Left colon (tissue), 2 donors: ENCODE data around the gene PAFAH2. TPM values are rescaled to one million over a fixed set of nuclear protein-coding genes. Genes with fewer than 3 reads are reported as not detected.
A peak's percentile ranks its signal among the peaks of the same experiment; 100 is the strongest.

Experiments used
- ATAC-seq: fragments of 200-7000 bp; cut with Tn5 transposase; one replicate; pipeline ENCODE4 v1.9.1; 2020; ENCODE audit warnings: mild to moderate bottlenecking, moderate library complexity
- DNase-seq, 2 donors: peaks; one replicate each; pipeline ENCODE4 v3.0.0-alpha.2; 2020
- intact Hi-C, 2 donors: fragments of 100-400 bp; cut with DNase I in 1 of 2; cut with micrococcal nuclease in 1 of 2; formaldehyde crosslinking; loops; one replicate each; pipeline versions ENCODE4 v1.11.2 to v1.14.0; 2022; cut with DNase I, micrococcal nuclease
- long read RNA-seq: library from polyadenylated mRNA; unstranded; transcript quantifications from one replicate; pipeline ENCODE4 v2.0.0, GENCODE V29; 2021
- total RNA-seq, 2 donors: library from RNA; stranded (reverse); fragmentation: NEBNext Ultra II Directional; extraction: Animal tissue kit (Norgen Biotek cat#: 25700); gene quantifications; one replicate each; pipeline ENCODE4 v1.2.1, GENCODE V29; 2021
- donor health status: DM: no; HTN: no; CAD: no.
- donor health status: DM: yes; HTN: yes; CAD: no.

PAFAH2 gene
- 10 to 100 TPM; 49.2 to 51.9 TPM for total RNA-seq
- long read RNA-seq, transcript PAFAH2-201 (11 exons, 3,581 nt): major isoform, 84 of 118 reads
- long read RNA-seq, partial matches to known transcripts: 8 of 118 reads
- long read RNA-seq, other reads (novel, unspliced or antisense): 24 of 118 reads

DNA sequence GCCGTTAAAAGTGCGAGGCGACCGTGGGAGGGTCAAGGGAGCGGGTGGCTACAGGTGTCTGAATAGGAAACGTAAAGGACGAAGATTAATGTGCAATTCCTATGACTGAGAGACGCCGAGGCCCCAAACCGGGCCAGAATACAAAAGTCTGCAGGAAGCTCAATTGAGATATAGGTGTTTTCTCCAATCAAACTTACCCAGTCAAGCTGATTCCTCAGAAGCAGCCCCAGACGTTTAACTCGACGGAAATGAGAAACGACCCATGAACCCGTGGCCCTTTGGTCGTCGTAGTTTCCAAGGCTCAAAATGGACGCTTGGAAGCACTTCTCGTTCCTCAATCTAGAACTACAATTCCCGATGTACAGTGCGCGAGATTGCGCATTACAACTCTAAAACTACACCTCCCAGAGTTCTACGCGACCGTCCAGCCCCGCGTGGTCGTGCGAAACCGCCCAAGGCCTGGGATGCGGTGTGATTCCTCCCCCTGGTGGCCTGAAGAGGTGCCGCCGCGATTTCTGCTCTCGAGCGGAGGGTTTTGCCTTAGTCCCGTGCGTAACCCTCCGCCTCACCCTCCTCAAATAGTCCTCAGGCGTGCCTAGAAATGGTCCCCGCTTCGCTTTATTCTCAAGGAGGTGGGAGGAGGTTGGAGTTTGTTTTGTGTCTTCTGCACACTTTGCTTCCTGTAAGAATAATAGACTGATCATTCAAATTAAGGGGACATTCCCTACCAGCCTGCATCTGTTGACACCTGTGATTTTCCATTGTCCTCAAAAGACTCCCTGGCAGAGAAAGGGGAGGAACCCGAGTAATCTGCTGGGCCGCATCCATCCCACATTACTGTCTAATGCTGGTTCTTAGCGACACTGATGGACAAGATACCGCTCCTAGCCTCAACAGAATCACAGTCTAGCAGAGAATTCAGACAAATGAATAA, at the start of gene PAFAH2:
Gene PAFAH2 (minus strand): TSS at position 236 of the 934 bp plus-strand sequence. CDS start 7,247 bp downstream, outside the sequence.
- ATAC-seq (peak; percentile 96), DNase-seq (peak; percentile 97 to 98)
- intact Hi-C loops: loop anchor here (5.0 kb wide), 1 partner anchor 101 kb away; no protein-coding TSS in a partner anchor

DNA sequence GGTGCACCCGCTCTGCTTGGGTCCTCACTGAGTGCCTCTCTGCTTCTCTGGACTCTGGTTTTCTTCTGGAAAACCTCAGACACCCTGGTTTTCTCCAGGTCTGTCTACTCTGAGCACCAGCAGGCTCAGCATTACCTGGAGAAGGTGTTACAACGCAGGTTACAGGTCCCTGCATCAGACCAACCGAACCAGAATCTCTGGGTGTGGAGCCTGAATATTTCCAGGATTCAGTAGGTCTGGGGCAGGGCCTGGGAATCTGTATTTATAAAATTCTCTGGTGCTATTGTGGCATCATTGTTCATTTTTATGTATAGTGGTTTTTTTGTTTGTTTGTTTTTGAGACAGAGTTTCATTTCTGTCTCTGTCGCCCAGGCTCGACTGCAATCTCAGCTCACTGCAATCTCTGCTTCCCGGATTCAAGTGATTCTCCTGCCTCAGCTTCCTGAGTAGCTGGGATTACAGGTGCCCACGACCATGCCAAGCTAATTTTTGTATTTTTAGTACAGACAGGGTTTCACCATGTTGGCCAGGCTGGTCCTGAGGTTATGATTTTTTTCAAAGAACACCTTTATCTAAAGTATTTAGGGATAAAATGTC, 49.5 kb upstream of the PAFAH2 start:
- intact Hi-C loops: no loop called here
- DNase-seq (no peak), ATAC-seq (no peak)

DNA sequence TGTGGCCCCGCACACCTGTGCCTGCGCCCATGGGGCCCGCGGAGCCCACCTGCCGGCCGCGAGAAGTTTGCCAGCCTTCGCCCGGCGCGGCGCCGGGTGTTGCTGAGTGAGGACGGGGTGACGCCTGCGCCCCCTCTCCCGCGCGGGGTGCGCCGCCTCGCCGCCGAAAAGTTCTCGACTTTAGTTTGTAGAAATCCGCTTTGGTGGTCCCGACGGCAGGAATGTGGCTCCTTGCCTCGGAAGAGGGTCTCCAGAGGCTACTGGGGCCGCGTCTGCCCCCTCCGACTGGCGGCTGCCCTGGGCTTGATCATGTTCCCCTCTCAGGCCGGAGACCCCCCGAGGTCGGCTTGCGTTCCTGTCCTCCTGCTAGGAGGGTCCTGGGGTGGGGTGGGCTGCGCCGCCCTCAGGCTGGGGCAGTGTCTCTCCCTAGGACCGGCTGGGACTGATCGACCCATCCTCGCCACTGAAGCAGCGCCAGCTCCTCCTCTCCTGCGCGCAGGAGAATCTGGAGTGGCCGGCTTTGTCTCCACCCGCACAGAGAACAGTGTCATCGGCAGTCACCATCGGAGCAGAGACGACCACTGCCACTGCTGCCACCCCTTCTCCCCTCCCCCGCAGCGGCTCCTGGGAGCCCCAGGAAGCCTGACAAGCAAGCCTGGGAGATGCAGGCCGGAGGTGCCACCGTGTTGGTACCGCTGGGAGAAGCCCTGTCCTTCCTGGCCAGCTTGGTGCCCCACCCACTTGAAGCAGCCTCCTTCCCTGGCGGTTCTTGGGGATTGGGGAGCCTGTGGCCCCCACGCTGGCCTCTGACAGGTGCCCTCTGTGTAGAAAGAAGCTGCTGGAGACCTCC, 48.6 kb upstream of the PAFAH2 start:
- no peak for ATAC-seq
- intact Hi-C loops: no loop called here
- no peak for DNase-seq

DNA sequence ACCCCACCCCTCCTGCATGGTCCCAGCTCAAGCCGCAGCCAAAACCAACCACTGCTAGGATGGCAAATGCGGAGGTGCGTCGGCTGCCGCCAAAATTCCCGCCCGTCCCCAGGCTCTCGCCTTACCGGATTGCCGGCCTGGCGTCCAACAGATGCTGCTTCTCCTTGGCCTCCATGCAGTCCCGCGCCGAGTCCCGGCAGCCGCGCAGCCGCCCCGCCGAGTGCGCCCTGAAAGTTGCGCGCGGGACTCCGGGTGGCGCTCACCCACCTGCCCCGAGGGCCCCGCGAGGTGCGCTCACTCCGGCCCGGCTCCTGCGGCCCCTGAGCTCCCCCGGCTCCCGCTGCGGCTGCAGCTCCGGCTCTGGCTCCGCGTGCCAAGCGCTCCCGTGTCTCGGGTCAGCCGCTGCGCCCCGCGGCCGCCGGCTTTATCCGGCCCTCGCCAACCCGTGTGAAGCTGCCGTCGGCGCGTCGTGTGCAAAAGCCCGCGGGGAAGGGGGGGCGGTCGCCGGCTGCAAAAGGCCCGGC, 47.9 kb upstream of the PAFAH2 start, which contains the start of gene SLC30A2:
Gene SLC30A2 (minus strand): TSS at position 397 of the 524 bp plus-strand sequence. CDS start 222 bp downstream, at position 175.
- intact Hi-C loops: no loop called here
- ATAC-seq: peak; percentile 7
- peak in 1 of 2 donors; percentile 15 for DNase-seq

DNA sequence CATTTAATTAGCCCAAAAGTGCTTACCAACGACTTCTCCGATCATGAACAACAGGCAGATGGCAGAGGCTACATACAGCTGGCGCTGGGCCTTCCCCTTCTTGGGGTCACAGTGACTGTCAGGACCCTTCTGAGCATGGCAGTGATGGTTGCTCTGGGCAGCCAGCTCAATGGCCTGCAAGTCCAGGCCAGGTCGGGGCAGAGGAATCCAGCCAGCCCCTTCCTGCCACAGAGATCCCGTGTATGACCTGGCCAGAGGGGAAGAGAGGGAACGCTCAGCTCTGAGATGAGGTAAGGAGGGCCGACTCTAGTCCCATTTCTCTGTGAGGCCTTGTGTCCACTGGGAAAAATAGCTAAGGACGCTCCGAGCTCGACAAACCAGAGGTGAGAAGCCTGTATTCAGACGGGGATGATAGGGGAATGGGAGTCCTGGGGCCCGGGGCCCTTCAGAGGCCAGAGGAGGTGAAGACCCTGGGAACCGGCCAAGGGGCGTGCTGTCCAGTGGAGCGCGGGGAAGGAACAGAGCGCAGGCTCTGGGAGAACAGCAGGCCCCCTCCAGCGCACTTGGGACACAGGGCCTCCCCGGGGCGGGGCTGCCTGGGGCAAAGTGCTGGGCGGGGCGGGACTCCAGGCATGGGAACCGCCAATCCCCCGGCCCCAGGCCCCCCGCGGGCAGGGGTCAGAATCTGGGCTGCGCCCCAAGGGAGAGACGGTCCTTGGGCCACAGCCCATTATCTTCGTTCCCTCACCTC, 47.3 kb upstream of the PAFAH2 start:
- no peak for ATAC-seq
- peak in 1 of 2 donors; percentile 19 for DNase-seq
- intact Hi-C loops: no loop called here

DNA sequence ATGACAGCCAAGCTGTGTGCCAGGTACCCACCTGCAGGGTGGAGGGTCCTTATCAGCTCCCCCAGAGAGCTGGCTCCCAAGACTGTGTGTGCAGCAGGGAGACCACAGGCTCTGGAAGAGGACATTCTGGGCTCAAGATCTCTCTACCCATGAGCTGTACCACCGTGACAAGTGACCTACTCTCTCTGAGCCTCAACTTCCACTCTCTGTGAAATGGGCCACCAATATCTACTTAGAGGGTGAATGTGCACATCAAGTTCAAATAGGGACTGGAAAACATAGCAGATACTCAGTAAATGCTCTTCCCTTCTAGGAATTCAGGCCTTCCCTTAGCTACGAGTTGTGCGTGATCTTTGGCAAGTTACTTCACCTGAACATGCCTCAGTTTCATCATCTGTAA, 46.6 kb upstream of the PAFAH2 start:
- ATAC-seq: no peak
- no peak for DNase-seq
- intact Hi-C loops: no loop called here

DNA sequence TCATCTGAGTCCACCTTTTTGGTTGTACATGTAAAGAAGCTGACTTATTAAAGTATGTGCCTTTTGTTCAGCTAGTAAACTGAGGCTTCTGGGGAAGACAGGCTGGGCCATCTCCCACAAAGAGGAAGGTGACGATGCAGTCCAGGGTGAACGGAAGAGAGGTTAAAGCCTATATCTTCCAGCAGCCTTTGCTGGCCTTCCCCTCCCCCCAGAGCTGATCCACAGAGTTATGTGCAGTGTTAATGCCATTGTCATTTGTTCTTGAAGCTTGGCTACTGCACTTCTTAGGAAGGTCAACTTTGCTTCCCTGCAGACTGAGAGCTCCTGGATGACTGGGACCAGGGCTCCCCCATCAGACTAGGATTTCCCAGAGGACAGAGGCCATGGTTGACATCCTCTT, 45.9 kb upstream of the PAFAH2 start:
- intact Hi-C loops: no loop called here
- no peak for ATAC-seq
- DNase-seq: no peak

DNA sequence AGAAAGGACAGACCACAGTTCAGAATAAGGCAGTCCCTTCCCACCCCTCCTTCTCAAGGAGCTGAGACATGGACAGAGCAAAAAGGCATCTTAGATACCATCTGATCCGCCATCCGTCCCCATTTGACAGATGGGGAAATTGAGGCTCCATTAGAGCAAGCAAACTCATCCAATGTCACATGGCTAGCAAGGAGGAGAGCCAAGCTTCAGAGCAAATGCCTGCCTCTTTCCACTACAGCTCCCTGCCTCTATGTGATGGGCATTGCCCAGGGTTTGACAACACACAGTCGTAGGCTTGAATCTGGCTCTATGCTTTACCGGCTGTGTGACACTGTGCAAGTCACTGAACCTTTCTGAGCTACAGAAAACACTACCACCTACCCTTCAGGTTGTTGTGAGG, 44.1 kb upstream of the PAFAH2 start:
- no peak for ATAC-seq
- intact Hi-C loops: no loop called here
- DNase-seq: no peak

DNA sequence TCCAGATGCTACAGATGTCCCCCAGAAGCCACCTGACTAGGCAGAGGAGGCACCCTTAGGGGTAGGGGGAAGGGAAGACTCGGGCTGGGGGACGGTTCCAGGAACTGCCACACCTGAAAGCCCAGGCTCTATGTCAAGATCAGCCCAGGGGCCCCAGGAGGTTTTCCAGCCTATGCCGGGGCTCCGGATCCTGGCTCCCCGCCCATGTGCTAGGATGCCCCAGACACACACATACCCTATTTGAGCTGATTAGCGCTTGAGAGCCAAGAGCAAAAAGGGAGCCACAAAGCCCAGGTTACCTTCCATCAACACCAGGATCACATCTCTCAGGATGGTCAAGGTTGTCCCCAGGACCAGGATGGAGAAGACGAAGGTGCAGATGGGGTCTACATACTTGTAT, 43.5 kb upstream of the PAFAH2 start:
- DNase-seq (no peak), ATAC-seq (no peak)
- intact Hi-C loops: no loop called here

DNA sequence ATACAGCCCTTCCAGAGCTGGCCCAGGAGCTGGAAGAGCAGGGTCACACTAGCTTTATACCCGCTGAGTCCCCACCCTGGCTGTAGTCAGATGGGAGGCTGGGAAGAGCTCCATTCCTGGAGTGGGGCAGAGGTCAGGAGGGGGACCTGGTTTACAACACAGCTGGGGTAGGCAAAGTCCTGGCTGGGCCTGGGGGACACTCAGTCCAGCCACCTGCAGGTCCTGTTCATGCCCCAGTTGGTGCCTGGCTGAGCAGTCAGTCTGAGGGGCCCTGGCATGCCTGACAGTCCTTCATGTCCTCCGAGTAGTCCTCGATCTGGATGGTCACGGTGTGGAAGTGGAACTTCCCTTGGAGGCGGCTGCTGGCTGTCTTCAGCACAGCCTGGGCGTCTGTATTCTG, 41.0 kb upstream of the PAFAH2 start:
- intact Hi-C loops: loop anchor here in 1 of 2 donors (5.0 kb wide), 1 partner anchor 108 kb away; no protein-coding TSS in a partner anchor
- DNase-seq (no peak), ATAC-seq (no peak)

DNA sequence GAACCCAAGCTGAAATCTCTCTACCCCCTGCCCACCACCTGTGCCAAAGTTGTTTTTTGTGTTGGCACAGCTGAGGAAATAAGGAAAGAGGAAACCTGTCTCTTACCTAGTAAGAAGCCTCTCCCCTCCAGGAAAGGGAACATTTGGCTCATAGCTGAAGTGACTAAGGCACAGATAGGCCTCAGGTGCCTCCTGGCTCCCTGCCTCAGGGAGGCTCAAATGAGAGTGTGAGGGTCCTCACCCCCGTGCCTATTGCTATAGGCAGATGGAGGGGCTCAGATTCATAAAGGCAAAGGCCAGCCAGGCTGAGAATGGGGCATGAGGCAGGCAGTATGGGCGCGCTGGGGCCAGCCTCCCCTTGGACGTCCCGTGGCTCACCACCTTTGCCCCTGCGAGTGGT, 40.6 kb upstream of the PAFAH2 start:
- intact Hi-C loops: loop anchor here in 1 of 2 donors (5.0 kb wide), 1 partner anchor 109 kb away; no protein-coding TSS in a partner anchor
- DNase-seq: no peak
- no peak for ATAC-seq

DNA sequence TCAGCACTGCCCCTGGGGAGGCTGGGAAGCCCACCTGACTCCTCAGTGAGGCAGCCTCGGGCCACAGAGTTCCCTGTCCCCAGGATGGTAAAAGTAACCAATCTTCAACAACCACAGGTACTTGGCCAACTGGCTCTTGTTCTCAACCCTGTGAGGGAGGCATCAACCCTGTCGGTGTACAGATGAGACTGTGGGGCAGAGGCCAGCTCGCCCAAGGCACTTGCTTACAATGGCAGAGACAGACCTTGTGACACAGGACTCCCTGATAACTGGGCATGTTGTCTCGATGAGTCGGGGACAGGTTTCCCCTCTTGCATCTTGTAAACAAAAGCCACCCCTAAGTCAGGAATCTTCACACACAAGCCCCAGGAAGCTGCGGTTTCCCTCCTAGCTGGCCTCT, 40.0 kb upstream of the PAFAH2 start:
- DNase-seq: no peak
- intact Hi-C loops: loop anchor here in 1 of 2 donors (5.0 kb wide), 1 partner anchor 109 kb away; no protein-coding TSS in a partner anchor
- no peak for ATAC-seq

DNA sequence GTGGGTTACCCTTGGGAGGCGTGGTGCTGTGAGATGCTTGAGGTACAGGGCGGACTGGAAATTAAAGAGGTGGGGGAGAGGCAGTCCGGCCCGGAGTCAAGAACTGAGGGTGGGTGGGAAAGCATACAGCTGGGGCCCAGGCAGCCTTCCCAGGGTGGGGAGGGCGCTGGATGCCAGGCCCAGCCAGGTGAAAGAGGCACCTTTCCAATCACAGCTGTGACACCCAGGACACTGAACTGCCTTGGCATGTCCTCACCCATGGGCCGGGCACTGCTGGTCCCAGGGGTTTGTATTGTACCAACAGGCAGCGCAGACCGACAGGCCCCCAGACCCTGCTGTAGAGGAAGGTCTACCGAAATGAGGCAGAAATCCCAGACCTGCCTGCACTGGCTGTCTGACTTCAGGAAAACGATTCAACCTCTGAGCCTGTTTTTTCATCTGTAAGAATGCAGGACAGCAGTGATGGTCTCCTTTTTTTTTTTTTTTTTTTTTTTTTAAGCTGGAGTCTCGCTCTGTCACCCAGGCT, 39.0 kb upstream of the PAFAH2 start:
- no peak for ATAC-seq
- intact Hi-C loops: loop anchor here in 1 of 2 donors (5.0 kb wide), 1 partner anchor 110 kb away; no protein-coding TSS in a partner anchor
- no peak for DNase-seq

DNA sequence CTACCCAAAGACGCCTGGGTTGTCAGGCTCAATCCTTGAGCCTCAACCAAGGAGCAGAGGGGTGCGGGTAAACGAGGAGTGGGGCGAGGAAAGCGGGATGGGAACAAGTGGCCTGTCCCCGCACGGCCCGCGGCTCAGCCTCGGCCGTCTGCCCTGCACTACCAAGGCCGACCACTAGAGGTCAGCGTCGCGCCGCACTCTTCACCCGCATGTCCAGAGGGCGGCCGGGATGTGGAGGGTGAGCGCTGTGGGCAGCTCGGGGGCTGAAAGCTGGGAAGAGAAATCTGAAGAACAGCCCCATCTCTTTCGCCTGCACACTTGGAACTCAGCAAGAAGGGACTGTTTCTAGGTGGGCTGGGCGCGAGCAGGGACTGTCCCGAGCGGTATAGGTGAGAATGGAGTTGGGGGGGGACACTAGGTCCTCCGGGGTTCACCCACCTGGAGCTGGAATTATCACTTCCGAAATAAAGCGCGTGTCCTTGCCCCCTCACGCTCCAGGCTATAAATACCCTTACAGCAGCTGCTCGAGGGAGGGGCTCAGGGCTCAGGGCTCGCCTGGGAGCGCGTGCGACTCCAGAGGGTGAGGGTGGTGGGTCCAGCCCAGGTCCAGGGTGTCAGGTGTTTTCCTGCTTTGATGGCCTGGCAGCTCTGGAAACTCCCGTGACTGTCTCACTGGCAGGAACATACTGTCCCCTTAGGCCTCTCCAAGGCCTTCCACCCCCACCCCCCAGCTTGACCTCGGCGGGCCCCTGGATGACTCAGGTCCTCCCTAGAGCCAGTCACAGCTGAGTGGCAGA, 38.3 kb upstream of the PAFAH2 start:
- ATAC-seq (peak; percentile 89), DNase-seq (peak; percentile 57 to 87)
- intact Hi-C loops: loop anchor here in 1 of 2 donors (5.0 kb wide), 1 partner anchor 111 kb away; no protein-coding TSS in a partner anchor

DNA sequence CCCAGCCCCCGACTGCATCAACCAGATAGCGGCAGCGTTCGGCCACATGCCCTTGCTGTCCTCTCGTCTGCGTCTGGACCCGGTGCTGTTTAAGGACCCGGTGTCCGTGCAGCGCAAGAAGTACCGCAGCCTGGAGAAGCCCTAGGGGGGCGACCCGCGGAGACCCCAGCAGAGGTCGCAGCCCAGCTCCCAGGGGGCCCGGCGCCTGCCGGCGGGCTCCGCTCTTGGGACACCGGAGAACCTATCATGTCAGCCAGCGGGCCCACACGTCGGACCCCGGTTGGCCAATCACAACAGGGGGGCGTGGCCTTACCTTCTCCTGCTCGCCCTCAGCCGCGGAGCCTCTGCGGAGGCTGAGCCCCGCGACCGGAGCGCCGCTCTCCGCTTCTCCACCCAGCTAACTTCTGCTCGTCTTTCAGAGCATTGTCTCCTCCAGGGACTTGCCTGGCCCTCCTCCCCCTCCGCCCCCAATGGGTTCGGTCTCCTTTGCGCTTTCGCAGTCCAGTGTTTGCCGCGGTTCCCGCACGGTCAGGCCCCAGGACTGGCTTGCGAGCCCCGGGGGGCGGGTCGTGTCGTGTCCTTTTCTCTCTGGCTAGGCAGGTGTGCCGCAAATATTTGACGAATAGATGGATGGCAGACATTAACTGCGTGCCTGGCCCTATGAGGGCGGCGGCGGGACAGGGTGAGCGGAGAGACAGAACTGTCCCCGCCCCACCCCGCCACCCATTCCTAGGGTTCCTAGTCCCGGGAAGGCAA, 37.5 kb upstream of the PAFAH2 start:
- intact Hi-C loops: loop anchor here in 1 of 2 donors (5.0 kb wide), 1 partner anchor 112 kb away; no protein-coding TSS in a partner anchor
- DNase-seq (peak; percentile 95 to 97), ATAC-seq (peak; percentile 97)
